Esophagus squamous epithelium (tissue), 4 donors: ENCODE data around the gene FBXW4.

Experiments
- POLR2A ChIP-seq, 4 donors: fragments of 450-650 bp; IDR thresholded peaks; one replicate each; pipeline ENCODE4 v1.6.1; 2017; ENCODE audit warnings: antibody characterized with exemption in 4 of 4, mild to moderate bottlenecking in 4 of 4, moderate library complexity in 3 of 4
- TF ChIP-seq, protein P1 (sequence below), 6 experiments: fragments of 450-650 bp in 4 of 6; fragments of 200-600 bp in 2 of 6; sonication (generic) in 2 of 6; IDR thresholded peaks; one replicate each; pipeline ENCODE4 v1.5.1; 2016 to 2019; ENCODE audit warnings: antibody characterized with exemption in 6 of 6, mild to moderate bottlenecking in 4 of 6, moderate library complexity in 4 of 6

DNA sequence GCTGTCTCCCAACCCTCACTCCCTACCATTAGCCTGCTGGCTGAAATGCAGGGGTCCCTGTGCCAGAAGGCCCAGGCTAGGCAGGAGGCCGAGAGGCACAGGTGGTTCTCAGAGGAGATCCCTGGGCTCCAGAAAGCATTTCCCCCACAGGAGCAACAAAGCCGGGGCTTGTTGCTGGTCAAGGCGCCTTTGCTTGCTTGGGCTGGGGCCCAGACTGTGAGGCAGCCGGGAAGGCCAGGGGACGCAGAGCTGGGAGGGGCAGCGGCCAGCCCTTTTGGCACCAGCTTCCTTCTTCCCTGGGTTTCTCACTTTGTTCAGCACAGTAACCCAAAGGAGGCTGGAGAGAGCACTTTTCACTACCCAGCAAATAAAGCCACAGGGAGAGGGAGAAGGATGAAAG lies 48.6 kb downstream of the FBXW4 start:
- no peak for TF ChIP-seq POLR2A (IDR thresholded peaks at IDR 0.05)
- TF ChIP-seq, protein P1, sequence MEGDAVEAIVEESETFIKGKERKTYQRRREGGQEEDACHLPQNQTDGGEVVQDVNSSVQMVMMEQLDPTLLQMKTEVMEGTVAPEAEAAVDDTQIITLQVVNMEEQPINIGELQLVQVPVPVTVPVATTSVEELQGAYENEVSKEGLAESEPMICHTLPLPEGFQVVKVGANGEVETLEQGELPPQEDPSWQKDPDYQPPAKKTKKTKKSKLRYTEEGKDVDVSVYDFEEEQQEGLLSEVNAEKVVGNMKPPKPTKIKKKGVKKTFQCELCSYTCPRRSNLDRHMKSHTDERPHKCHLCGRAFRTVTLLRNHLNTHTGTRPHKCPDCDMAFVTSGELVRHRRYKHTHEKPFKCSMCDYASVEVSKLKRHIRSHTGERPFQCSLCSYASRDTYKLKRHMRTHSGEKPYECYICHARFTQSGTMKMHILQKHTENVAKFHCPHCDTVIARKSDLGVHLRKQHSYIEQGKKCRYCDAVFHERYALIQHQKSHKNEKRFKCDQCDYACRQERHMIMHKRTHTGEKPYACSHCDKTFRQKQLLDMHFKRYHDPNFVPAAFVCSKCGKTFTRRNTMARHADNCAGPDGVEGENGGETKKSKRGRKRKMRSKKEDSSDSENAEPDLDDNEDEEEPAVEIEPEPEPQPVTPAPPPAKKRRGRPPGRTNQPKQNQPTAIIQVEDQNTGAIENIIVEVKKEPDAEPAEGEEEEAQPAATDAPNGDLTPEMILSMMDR (IDR thresholded peaks at IDR 0.05): no peak
